BJ (cell line): ENCODE measurements around the gene CNTN5. TPM values are rescaled to one million over a fixed set of nuclear protein-coding genes. Genes with fewer than 3 reads are reported as not detected.
"Not testable (repeated sequence)": the region's sequence is repeated elsewhere in the genome, so short reads cannot be mapped to it uniquely, and the experiment has no call there.

Experiments
- CTCF ChIA-PET: fragments of 350-600 bp; formaldehyde crosslinking; extraction: SDS; loops from one replicate; lab custom pipeline; 2021; ENCODE audit warnings: antibody characterized with exemption, inconsistent platforms; lab: Yijun Ruan, JAX
- POLR2A ChIA-PET: fragments of 300-600 bp; sonication (Branson Sonifier 250); formaldehyde crosslinking; extraction: SDS; loops from one replicate; lab custom pipeline; 2021; ENCODE audit warnings: antibody characterized with exemption; lab: Charles Lee
- DNase-seq: peaks from one replicate; pipeline ENCODE4 v3.0.0-alpha.2; 2011; ENCODE audit warnings: low read depth
- H3K27me3 ChIP-seq: 2 replicates; pipeline ENCODE4 v1.6.0; 2011; ENCODE audit warnings: low read length; ENCODE audit not compliant: control insufficient read depth, insufficient read depth
- H3K36me3 ChIP-seq: 2 replicates; pipeline ENCODE4 v1.5.1; 2011; ENCODE audit warnings: low read length; ENCODE audit not compliant: control insufficient read depth, insufficient read depth
- H3K4me3 ChIP-seq: 2 replicates; pipeline ENCODE4 v1.5.1; 2011; ENCODE audit warnings: low read depth, mild to moderate bottlenecking, control low read depth, low read length
- CTCF ChIP-seq: IDR thresholded peaks from 2 replicates; pipeline ENCODE4 v1.5.1; 2011; ENCODE audit warnings: low read depth, mild to moderate bottlenecking, control low read depth, inconsistent platforms, low read length, moderate library complexity; ENCODE audit not compliant: insufficient read depth
- polyA plus RNA-seq: library from polyadenylated mRNA; depleted of rRNA; stranded (reverse); fragments of >200 nt; gene quantifications from 2 replicates; pipeline ENCODE4 v1.2.3, GENCODE V29; 2011

CNTN5 gene
- polyA plus RNA-seq, 1 experiment: not detected

- DNase-seq: no peak
- Histone ChIP-seq H3K36me3 (no peaks in the 10 kb centered on the region), H3K27me3 (no peaks in the 10 kb centered on the region), H3K4me3 (no peak overlapping the region)
- TF ChIP-seq CTCF: no peak
- ChIA-PET CTCF (no interaction called here), POLR2A (no interaction called here)
Observed at GRCh38 chr11:99117603-99118002, 96.9 kb downstream of the CNTN5 start.

GRCh38 chr11:99133862-99134261 lies 113.1 kb downstream of the CNTN5 start:
- POLR2A ChIA-PET, CTCF ChIA-PET, H3K36me3 ChIP-seq, H3K27me3 ChIP-seq, DNase-seq, H3K4me3 ChIP-seq: not testable (repeated sequence)

- Histone ChIP-seq H3K27me3 (no peaks in the 10 kb centered on the region), H3K36me3 (no peaks in the 10 kb centered on the region), H3K4me3 (no peak overlapping the region)
- TF ChIP-seq CTCF: no peak
- ChIA-PET CTCF (no interaction called here), POLR2A (no interaction called here)
- no peak for DNase-seq
Observed at GRCh38 chr11:99135508-99135907, 114.8 kb downstream of the CNTN5 start.

- CTCF ChIA-PET: no interaction called here
- DNase-seq: no peak
- Histone ChIP-seq H3K27me3 (no peaks in the 10 kb centered on the region), H3K36me3 (no peaks in the 10 kb centered on the region), H3K4me3 (no peak overlapping the region)
- no peak for TF ChIP-seq CTCF
- POLR2A ChIA-PET: no interaction called here
Observed at GRCh38 chr11:99142237-99142636, 121.5 kb downstream of the CNTN5 start.

- Histone ChIP-seq H3K27me3 (no peaks in the 10 kb centered on the region), H3K36me3 (no peaks in the 10 kb centered on the region), H3K4me3 (no peak overlapping the region)
- CTCF ChIA-PET: no interaction called here
- POLR2A ChIA-PET: no interaction called here
- no peak for TF ChIP-seq CTCF
- no peak for DNase-seq
Observed at GRCh38 chr11:99148352-99148751, 127.6 kb downstream of the CNTN5 start.

- no peak overlapping the region for H3K4me3 ChIP-seq
- CTCF ChIA-PET: no interaction called here
Observed at GRCh38 chr11:99154277-99154676, 133.5 kb downstream of the CNTN5 start.

More at GRCh38 chr11:99154277-99154676, 133.5 kb downstream of the CNTN5 start:
- DNase-seq: no peak
- no peak for TF ChIP-seq CTCF
- POLR2A ChIA-PET: no interaction called here
- no peaks in the 10 kb centered on the region for H3K27me3 ChIP-seq
- H3K36me3 ChIP-seq: no peaks in the 10 kb centered on the region
